Measurements from ENCODE around the gene PSG1.

- TF ChIP-seq SUZ12 (IDR thresholded peaks at IDR 0.05; ENCODE audit: low read depth, low read length) (no peak), TSC22D2 (CRISPR knock-in tag; IDR thresholded peaks at IDR 0.05; ENCODE audit: borderline replicate concordance) (no peak), SRSF9 (IDR thresholded peaks at IDR 0.05; ENCODE audit: borderline replicate concordance, insufficient read depth, low read depth, low read length, poor library complexity, severe bottlenecking) (no peak), ZNF629 (CRISPR knock-in tag; conservative IDR thresholded peaks at IDR 0.05) (no peak), YEATS2 (CRISPR knock-in tag; IDR thresholded peaks at IDR 0.05; ENCODE audit: borderline replicate concordance) (no peak), ZFP36 (IDR thresholded peaks at IDR 0.05; ENCODE audit: borderline replicate concordance, low read depth, low read length, partially characterized antibody) (no peak)
Measured at GRCh38 chr19:42816894-42817293, 62.6 kb downstream of the PSG1 start.
